Measurements from ENCODE around the gene UBL7. TPM values are rescaled to one million over a fixed set of nuclear protein-coding genes. Genes with fewer than 3 reads are reported as not detected.

The UBL7 gene
- polyA plus RNA-seq, 1 donor from 2014 or later: 70.7 TPM

- H3K27ac ChIP-seq (ENCODE audit: low read length): no peak overlapping the region
- no peaks in the 10 kb centered on the region for H4K20me1 ChIP-seq (ENCODE audit: insufficient read depth)
- TF ChIP-seq SMC3 (conservative IDR thresholded peaks at IDR 0.05; ENCODE audit: poor library complexity) (no peak), TAF1 (IDR thresholded peaks at IDR 0.05; ENCODE audit: low read depth) (no peak), POLR2AphosphoS5 (IDR thresholded peaks at IDR 0.05) (no peak), RAD21 (conservative IDR thresholded peaks at IDR 0.05) (no peak), REST (IDR thresholded peaks at IDR 0.05; ENCODE audit: borderline replicate concordance) (no peak), MXI1 (conservative IDR thresholded peaks at IDR 0.05; ENCODE audit: poor library complexity, severe bottlenecking) (no peak), EP300 (conservative IDR thresholded peaks at IDR 0.05; ENCODE audit: poor library complexity, severe bottlenecking) (no peak), EZH2 (IDR thresholded peaks at IDR 0.05; ENCODE audit: borderline replicate concordance, insufficient read depth, low read length, poor library complexity, severe bottlenecking) (no peak)
- TF ChIP-seq, protein P1, sequence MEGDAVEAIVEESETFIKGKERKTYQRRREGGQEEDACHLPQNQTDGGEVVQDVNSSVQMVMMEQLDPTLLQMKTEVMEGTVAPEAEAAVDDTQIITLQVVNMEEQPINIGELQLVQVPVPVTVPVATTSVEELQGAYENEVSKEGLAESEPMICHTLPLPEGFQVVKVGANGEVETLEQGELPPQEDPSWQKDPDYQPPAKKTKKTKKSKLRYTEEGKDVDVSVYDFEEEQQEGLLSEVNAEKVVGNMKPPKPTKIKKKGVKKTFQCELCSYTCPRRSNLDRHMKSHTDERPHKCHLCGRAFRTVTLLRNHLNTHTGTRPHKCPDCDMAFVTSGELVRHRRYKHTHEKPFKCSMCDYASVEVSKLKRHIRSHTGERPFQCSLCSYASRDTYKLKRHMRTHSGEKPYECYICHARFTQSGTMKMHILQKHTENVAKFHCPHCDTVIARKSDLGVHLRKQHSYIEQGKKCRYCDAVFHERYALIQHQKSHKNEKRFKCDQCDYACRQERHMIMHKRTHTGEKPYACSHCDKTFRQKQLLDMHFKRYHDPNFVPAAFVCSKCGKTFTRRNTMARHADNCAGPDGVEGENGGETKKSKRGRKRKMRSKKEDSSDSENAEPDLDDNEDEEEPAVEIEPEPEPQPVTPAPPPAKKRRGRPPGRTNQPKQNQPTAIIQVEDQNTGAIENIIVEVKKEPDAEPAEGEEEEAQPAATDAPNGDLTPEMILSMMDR (IDR thresholded peaks at IDR 0.05; ENCODE audit: poor library complexity, severe bottlenecking): no peak
- no peaks in the 10 kb centered on the region for H3K9me3 ChIP-seq (ENCODE audit: low read length)
- no peak overlapping the region for H3K4me2 ChIP-seq (ENCODE audit: low read length)
- H3K4me3 ChIP-seq (ENCODE audit: low read length): no peak overlapping the region
- H3K79me2 ChIP-seq (replicated peaks; ENCODE audit: insufficient read depth, low read length): no peaks in the 10 kb centered on the region
- no peaks in the 10 kb centered on the region for H3K9me2 ChIP-seq (ENCODE audit: insufficient read depth, low read length)
- H2AFZ ChIP-seq (ENCODE audit: low read depth, low read length): no peak overlapping the region
- no peaks in the 10 kb centered on the region for H3K36me3 ChIP-seq (ENCODE audit: insufficient read depth, low read length)
- no peaks in the 10 kb centered on the region for H3F3A ChIP-seq (ENCODE audit: insufficient read depth, low read length, poor library complexity, severe bottlenecking)
- no peak overlapping the region for H3K9ac ChIP-seq (ENCODE audit: low read length)
- no peaks in the 10 kb centered on the region for H3K27me3 ChIP-seq (ENCODE audit: insufficient read depth, low read depth, low read length)
These were observed 58.6 kb downstream of the UBL7 start for GRCh38 chr15:74402337-74402841.

DNA sequence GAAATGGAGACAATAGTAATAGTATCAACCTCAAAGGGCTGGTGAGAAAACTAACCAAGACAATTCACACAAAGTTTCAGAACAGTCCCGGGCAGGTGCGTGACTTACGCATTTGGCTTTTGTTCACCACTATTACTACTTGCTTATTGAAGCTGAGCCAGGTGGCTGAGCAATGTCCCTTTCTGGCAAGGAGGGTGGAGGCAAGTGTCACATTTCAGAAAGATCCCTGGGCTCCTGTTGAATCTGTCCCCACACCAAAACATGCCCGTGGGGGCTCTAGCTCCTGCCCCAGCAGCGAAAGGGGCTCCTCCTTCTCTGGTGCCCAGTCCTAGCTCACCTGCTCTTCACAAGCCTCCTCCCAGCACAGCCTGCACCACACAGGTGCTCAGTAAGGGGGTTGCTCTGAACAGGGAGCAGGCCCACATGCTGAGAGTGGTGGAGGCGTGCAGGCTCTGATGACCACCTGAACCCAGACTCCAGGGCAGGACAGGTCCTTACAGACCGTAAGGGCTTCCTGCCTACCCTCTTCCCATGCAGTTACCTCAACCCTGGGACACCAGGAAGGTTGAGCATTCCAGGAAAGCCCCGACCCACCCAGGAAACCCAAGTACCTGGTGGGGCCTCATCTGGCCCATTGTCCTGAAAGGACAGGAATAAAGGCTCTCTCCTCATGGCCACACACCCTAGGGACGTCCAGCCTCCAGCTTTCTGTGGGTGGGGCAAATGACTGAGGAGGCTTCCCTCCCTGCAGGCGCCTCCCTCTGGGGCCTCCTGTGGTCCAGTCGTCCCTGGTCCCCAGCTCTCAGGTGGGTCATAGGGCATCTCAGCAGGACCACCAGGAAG is 59.8 kb downstream of the UBL7 start:
- Histone ChIP-seq H3K36me3 (ENCODE audit: insufficient read depth, low read length) (no peaks in the 10 kb centered on the region), H3K27ac (ENCODE audit: low read length) (no peak overlapping the region), H3K4me3 (ENCODE audit: low read length) (no peak overlapping the region), H3F3A (ENCODE audit: insufficient read depth, low read length, poor library complexity, severe bottlenecking) (no peaks in the 10 kb centered on the region), H3K27me3 (ENCODE audit: insufficient read depth, low read depth, low read length) (no peaks in the 10 kb centered on the region), H4K20me1 (ENCODE audit: insufficient read depth) (no peaks in the 10 kb centered on the region), H2AFZ (ENCODE audit: low read depth, low read length) (no peak overlapping the region), H3K79me2 (replicated peaks; ENCODE audit: insufficient read depth, low read length) (no peaks in the 10 kb centered on the region), H3K4me2 (ENCODE audit: low read length) (no peak overlapping the region), H3K9me3 (ENCODE audit: low read length) (no peaks in the 10 kb centered on the region), H3K9me2 (ENCODE audit: insufficient read depth, low read length) (no peaks in the 10 kb centered on the region), H3K9ac (ENCODE audit: low read length) (no peak overlapping the region)
- TF ChIP-seq REST (IDR thresholded peaks at IDR 0.05; ENCODE audit: borderline replicate concordance) (no peak), EZH2 (IDR thresholded peaks at IDR 0.05; ENCODE audit: borderline replicate concordance, insufficient read depth, low read length, poor library complexity, severe bottlenecking) (no peak), POLR2AphosphoS5 (IDR thresholded peaks at IDR 0.05) (no peak), SMC3 (conservative IDR thresholded peaks at IDR 0.05; ENCODE audit: poor library complexity) (no peak), RAD21 (conservative IDR thresholded peaks at IDR 0.05) (no peak), EP300 (conservative IDR thresholded peaks at IDR 0.05; ENCODE audit: poor library complexity, severe bottlenecking) (no peak), TAF1 (IDR thresholded peaks at IDR 0.05; ENCODE audit: low read depth) (no peak), MXI1 (conservative IDR thresholded peaks at IDR 0.05; ENCODE audit: poor library complexity, severe bottlenecking) (no peak)
- TF ChIP-seq, protein P1 (IDR thresholded peaks at IDR 0.05; ENCODE audit: poor library complexity, severe bottlenecking): no peak

All from neural cell (in vitro differentiated cells).